HCT116 (cell line): ENCODE results near the gene MROH7. TPM values are rescaled to one million over a fixed set of nuclear protein-coding genes. Genes with fewer than 3 reads are reported as not detected.

ENCODE experiments used
- ATAC-seq: fragments of 200-7000 bp; cut with Tn5 transposase; 2 replicates; pipeline ENCODE4 v1.9.1; 2020; ENCODE audit warnings: mild to moderate bottlenecking, moderate library complexity
- BruUV-seq: library from RNA; stranded (reverse); fragments of 400-500 nt; replicated peaks from 2 replicates; lab custom pipeline; 2021; lab: Mats Ljungman, UMichigan
- CTCF ChIA-PET: fragments of 300-600 bp; sonication (Branson Sonifier 250); formaldehyde crosslinking; loops from one replicate; lab custom pipeline; 2021; ENCODE audit warnings: antibody characterized with exemption; lab: Charles Lee
- POLR2A ChIA-PET: fragments of 300-600, 350-600 bp; sonication (Branson Sonifier 250); formaldehyde crosslinking; loops from one replicate; lab custom pipeline; 2021; ENCODE audit warnings: antibody characterized with exemption; lab: Charles Lee
- RAD21 ChIA-PET, 2 experiments: fragments of 300-600 bp; sonication (Branson Sonifier 250); formaldehyde crosslinking; loops; one replicate each; lab custom pipeline; 2023; ENCODE audit warnings: low total read pairs in 2 of 2; ENCODE audit not compliant: uncharacterized antibody in 2 of 2, unreplicated experiment in 2 of 2, low non-redundant PET in 1 of 2; lab: Charles Lee
- DNase-seq: peaks from one replicate; pipeline ENCODE4 v3.0.0-alpha.2; 2010; ENCODE audit warnings: low read depth, low spot score
- H2AFZ ChIP-seq: fragments of 200-600 bp; shearing (Covaris generic), sonication (generic); 2 replicates; pipeline ENCODE4 v1.6.1; 2017; ENCODE audit warnings: low read depth, mixed run types, mixed read lengths, antibody characterized with exemption, low read length; ENCODE audit not compliant: poor library complexity, severe bottlenecking
- H3K27ac ChIP-seq: 2 replicates; pipeline ENCODE4 v1.5.1; 2012; ENCODE audit warnings: low read depth, low read length
- H3K27me3 ChIP-seq: fragments of 200-600 bp; sonication (generic); 2 replicates; pipeline ENCODE4 v1.6.1; 2016; ENCODE audit warnings: mixed run types, low read length, mixed read lengths; ENCODE audit not compliant: insufficient read depth
- H3K36me3 ChIP-seq, 2 experiments: fragments of 200-500 bp in 1 of 2; fragments of 200-600 bp in 1 of 2; sonication (Bioruptor generic) in 1 of 2; sonication (generic) in 1 of 2; 2 replicates each; pipeline versions ENCODE4 v1.5.1 to v1.6.1; 2014 to 2016; ENCODE audit warnings: low read length in 2 of 2, inconsistent platforms in 1 of 2, mixed read lengths in 1 of 2, mixed run types in 1 of 2; ENCODE audit not compliant: insufficient read depth in 2 of 2, control insufficient read depth in 1 of 2
- H3K4me1 ChIP-seq, 2 experiments: fragments of 200-600 bp in 1 of 2; sonication (generic) in 1 of 2; 2 replicates each; pipeline versions ENCODE4 v1.5.1 to v1.6.1; 2012 to 2017; ENCODE audit warnings: low read length in 2 of 2, inconsistent platforms in 1 of 2, mild to moderate bottlenecking in 1 of 2, mixed read lengths in 1 of 2, mixed run types in 1 of 2, moderate library complexity in 1 of 2; ENCODE audit not compliant: insufficient read depth in 2 of 2, control insufficient read depth in 1 of 2
- H3K4me2 ChIP-seq: fragments of 200-600 bp; sonication (generic); 2 replicates; pipeline ENCODE4 v1.6.1; 2017; ENCODE audit warnings: mixed run types, low read length, mixed read lengths
- H3K4me3 ChIP-seq, 2 experiments: fragments of 200-600 bp in 1 of 2; sonication (generic) in 1 of 2; replicated peaks in 1 of 2; 2 replicates each; pipeline ENCODE4 v1.5.1; 2011 to 2016; ENCODE audit warnings: low read length in 2 of 2, control low read depth in 1 of 2, low read depth in 1 of 2, mild to moderate bottlenecking in 1 of 2, mixed read lengths in 1 of 2, mixed run types in 1 of 2
- H3K79me2 ChIP-seq: fragments of 200-600 bp; sonication (generic); 2 replicates; pipeline ENCODE4 v1.6.1; 2017; ENCODE audit warnings: mild to moderate bottlenecking, mixed run types, low read length, moderate library complexity, mixed read lengths; ENCODE audit not compliant: insufficient read depth
- H3K9ac ChIP-seq: fragments of 200-600 bp; sonication (generic); 2 replicates; pipeline ENCODE4 v1.6.1; 2016; ENCODE audit warnings: low read length, mixed read lengths
- H3K9me2 ChIP-seq: fragments of 200-600 bp; sonication (generic), shearing (Covaris generic); 2 replicates; pipeline ENCODE4 v1.6.1; 2017; ENCODE audit warnings: mixed run types, mild to moderate bottlenecking, moderate library complexity; ENCODE audit not compliant: insufficient read depth
- H3K9me3 ChIP-seq, 2 experiments: fragments of 200-500 bp in 1 of 2; fragments of 200-600 bp in 1 of 2; sonication (Bioruptor generic) in 1 of 2; sonication (generic) in 1 of 2; 2 replicates each; pipeline ENCODE4 v1.6.1; 2014 to 2017; ENCODE audit warnings: low read length in 2 of 2, mixed read lengths in 2 of 2, inconsistent platforms in 1 of 2, low read depth in 1 of 2, mild to moderate bottlenecking in 1 of 2, mixed run types in 1 of 2, moderate library complexity in 1 of 2; ENCODE audit not compliant: control insufficient read depth in 1 of 2, insufficient read depth in 1 of 2
- H4K20me1 ChIP-seq: fragments of 200-600 bp; sonication (generic), shearing (Covaris generic); 2 replicates; pipeline ENCODE4 v1.6.1; 2017; ENCODE audit warnings: mixed run types, mild to moderate bottlenecking, moderate library complexity; ENCODE audit not compliant: insufficient read depth
- ATF3 ChIP-seq: IDR thresholded peaks from 2 replicates; pipeline ENCODE4 v1.6.1; 2012
- CBX3 ChIP-seq: IDR thresholded peaks from 2 replicates; pipeline ENCODE4 v1.6.1; 2012; ENCODE audit warnings: low read depth
- CEBPB ChIP-seq: IDR thresholded peaks from 2 replicates; pipeline ENCODE4 v1.6.1; 2012; ENCODE audit warnings: low read depth
- CTCF ChIP-seq, 3 experiments: fragments of 200-600 bp in 1 of 3; sonication (generic) in 1 of 3; IDR thresholded peaks in 2 of 3; conservative IDR thresholded peaks in 1 of 3; 2 replicates each; pipeline ENCODE4 v1.5.1; 2012 to 2017; ENCODE audit warnings: low read depth in 2 of 3, low read length in 2 of 3, antibody characterized with exemption in 1 of 3, borderline replicate concordance in 1 of 3, control low read depth in 1 of 3, mild to moderate bottlenecking in 1 of 3, mixed read lengths in 1 of 3, mixed run types in 1 of 3, moderate library complexity in 1 of 3; ENCODE audit not compliant: insufficient read depth in 1 of 3
- ELF1 ChIP-seq: IDR thresholded peaks from 2 replicates; pipeline ENCODE4 v1.6.1; 2012; ENCODE audit warnings: low read depth, borderline replicate concordance
- EZH2 ChIP-seq: fragments of 200-600 bp; sonication (generic); IDR thresholded peaks from 2 replicates; pipeline ENCODE4 v1.6.1; 2017; ENCODE audit warnings: antibody characterized with exemption, mixed run types
- EZH2phosphoT487 ChIP-seq: fragments of 200-600 bp; IDR thresholded peaks from 2 replicates; pipeline ENCODE4 v1.6.1; 2018; ENCODE audit warnings: antibody characterized with exemption, borderline replicate concordance
- FOSL1 ChIP-seq: IDR thresholded peaks from 2 replicates; pipeline ENCODE4 v1.6.1; 2012; ENCODE audit warnings: low read depth
- JUND ChIP-seq: IDR thresholded peaks from 2 replicates; pipeline ENCODE4 v1.6.1; 2012
- MAX ChIP-seq: IDR thresholded peaks from 2 replicates; pipeline ENCODE4 v1.6.1; 2012
- POLR2AphosphoS5 ChIP-seq: IDR thresholded peaks from 2 replicates; pipeline ENCODE4 v1.6.1; 2011; ENCODE audit warnings: mild to moderate bottlenecking, low read depth, low read length, moderate library complexity
- REST ChIP-seq: IDR thresholded peaks from 2 replicates; pipeline ENCODE4 v1.6.1; 2012; ENCODE audit warnings: low read depth
- SP1 ChIP-seq: IDR thresholded peaks from 2 replicates; pipeline ENCODE4 v1.6.1; 2012; ENCODE audit warnings: low read depth
- SRF ChIP-seq: IDR thresholded peaks from 2 replicates; pipeline ENCODE4 v1.6.1; 2012; ENCODE audit warnings: low read depth
- TCF7L2 ChIP-seq: IDR thresholded peaks from 2 replicates; pipeline ENCODE4 v1.7.0; 2011; ENCODE audit warnings: borderline replicate concordance, inconsistent platforms; ENCODE audit not compliant: insufficient read depth, insufficient read length; ENCODE audit errors: extremely low read depth
- YY1 ChIP-seq: IDR thresholded peaks from 2 replicates; pipeline ENCODE4 v1.6.1; 2011; ENCODE audit warnings: low read length, low read depth, moderate library complexity, mild to moderate bottlenecking; ENCODE audit not compliant: insufficient replicate concordance; ENCODE audit errors: extremely low read depth
- intact Hi-C: fragments of 100-400 bp; cut with micrococcal nuclease; formaldehyde crosslinking; loops from 2 replicates; pipeline ENCODE4 v1.10.0; 2022
- total RNA-seq: library from RNA; stranded (reverse); gene quantifications from one replicate; pipeline ENCODE4 v1.2.1, GENCODE V29; 2021; ENCODE audit not compliant: unreplicated experiment

The MROH7 gene
- total RNA-seq, 1 experiment from 2014 or later = 1.1 TPM

GRCh38 chr1:54651608-54652007 lies 10.0 kb downstream of the MROH7 start:
- POLR2A ChIA-PET = no interaction called here
- Histone ChIP-seq H3K9me3 (no peaks in the 10 kb centered on the region), H3K27ac (no peak overlapping the region), H3K4me2 (no peak overlapping the region), H3K79me2 (no peaks in the 10 kb centered on the region), H3K4me1 (no peaks in the 10 kb centered on the region), H2AFZ (no peak overlapping the region), H3K36me3 (no peaks in the 10 kb centered on the region), H3K9me2 (no peaks in the 10 kb centered on the region), H3K9ac (no peak overlapping the region), H3K4me3 (no peak overlapping the region), H3K27me3 (no peaks in the 10 kb centered on the region), H4K20me1 (no peaks in the 10 kb centered on the region)
- intact Hi-C loops = no loop called here
- RAD21 ChIA-PET = no interaction called here
- TF ChIP-seq FOSL1 (no peak), ELF1 (no peak)
- DNase-seq (no peak), ATAC-seq (no peak)
- CTCF ChIA-PET = no interaction called here
- BruUV-seq = no TSS peak

- ATAC-seq (no peak), DNase-seq (no peak)
- TF ChIP-seq EZH2phosphoT487 (no peak), SRF (no peak), CBX3 (no peak), ATF3 (no peak), REST (no peak), CTCF (IDR thresholded peaks at IDR 0.05 in 2 of 3, conservative IDR thresholded peaks at IDR 0.05 in 1 of 3; ENCODE audit: borderline replicate concordance in 1 of 3, insufficient read depth in 1 of 3, low read depth in 2 of 3, low read length in 2 of 3) (no peak), CEBPB (no peak), TCF7L2 (no peak), SP1 (no peak), POLR2AphosphoS5 (no peak), EZH2 (no peak), MAX (no peak), JUND (no peak), YY1 (no peak)
- no peaks in the 10 kb centered on the region for H3K9me3 ChIP-seq
- no peaks in the 10 kb centered on the region for H3K4me1 ChIP-seq
- no peak overlapping the region for H3K4me2 ChIP-seq
- no peak overlapping the region for H3K9ac ChIP-seq
- BruUV-seq = no TSS peak
- H3K27me3 ChIP-seq = no peaks in the 10 kb centered on the region
- no peaks in the 10 kb centered on the region for H3K36me3 ChIP-seq
- no peaks in the 10 kb centered on the region for H4K20me1 ChIP-seq
- ChIA-PET CTCF (no interaction called here), RAD21 (no interaction called here), POLR2A (no interaction called here)
- intact Hi-C loops = no loop called here
- no peaks in the 10 kb centered on the region for H3K9me2 ChIP-seq
- H3K4me3 ChIP-seq = no peak overlapping the region
- H3K27ac ChIP-seq = no peak overlapping the region
- H3K79me2 ChIP-seq = no peaks in the 10 kb centered on the region
- H2AFZ ChIP-seq = no peak overlapping the region
Measured at GRCh38 chr1:54652168-54652567, 10.6 kb downstream of the MROH7 start.
